GM19395 (cell line): ENCODE measurements around the gene HSPD1.

Experiments
- ATAC-seq: cut with Tn5 transposase; IDR thresholded peaks from one replicate; pipeline ENCODE4 v1.9.1; 2021; ENCODE audit warnings: mild to moderate bottlenecking, moderate library complexity; ENCODE audit not compliant: unreplicated experiment

HSPD1 gene

GRCh38 chr2:197499594-197500502, at the start of gene HSPD1, which contains the start of gene HSPE1:
TSS of gene HSPD1 (minus strand) at chr2:197499840. CDS start at chr2:197498848, 992 bp downstream.
TSS of gene HSPE1 (plus strand) at chr2:197500379. CDS start at chr2:197500437, 58 bp downstream.
- ATAC-seq = peak; percentile 85

- ATAC-seq = no peak
These were observed 48.9 kb upstream of the HSPD1 start for GRCh38 chr2:197548582-197548981.

GRCh38 chr2:197547163-197547900, 47.7 kb upstream of the HSPD1 start:
- no peak for ATAC-seq

GRCh38 chr2:197543206-197543605, 43.6 kb upstream of the HSPD1 start:
- no peak for ATAC-seq

GRCh38 chr2:197539734-197540133, 40.1 kb upstream of the HSPD1 start:
- ATAC-seq = no peak

- ATAC-seq = no peak
These were observed 38.8 kb upstream of the HSPD1 start for GRCh38 chr2:197538412-197538811.

- ATAC-seq = no peak
These were observed 17.5 kb upstream of the HSPD1 start for GRCh38 chr2:197517150-197517549.

- peak; percentile 17 for ATAC-seq
These were observed 16.7 kb upstream of the HSPD1 start for GRCh38 chr2:197516393-197516761.

- peak; percentile 96 for ATAC-seq
These were observed 16.2 kb upstream of the HSPD1 start, which contains the start of gene MOB4 for GRCh38 chr2:197515739-197516392. TSS of gene MOB4 (plus strand) at chr2:197516066. CDS start at chr2:197516087, 21 bp downstream.

GRCh38 chr2:197515315-197515738, 15.7 kb upstream of the HSPD1 start:
- peak; percentile 22 for ATAC-seq

- ATAC-seq = no peak
These were observed 15.1 kb upstream of the HSPD1 start for GRCh38 chr2:197514754-197515153.

- no peak for ATAC-seq
These were observed 14.3 kb upstream of the HSPD1 start for GRCh38 chr2:197513915-197514314.

- no peak for ATAC-seq
These were observed 7.0 kb upstream of the HSPD1 start for GRCh38 chr2:197506658-197507057.

- no peak for ATAC-seq
These were observed 4.9 kb upstream of the HSPD1 start for GRCh38 chr2:197504512-197504911.

GRCh38 chr2:197504000-197504399, 4.4 kb upstream of the HSPD1 start:
- ATAC-seq = no peak

GRCh38 chr2:197502685-197503084, 3.0 kb upstream of the HSPD1 start:
- ATAC-seq = no peak

GRCh38 chr2:197502201-197502600, 2.6 kb upstream of the HSPD1 start:
- ATAC-seq = no peak

- peak; percentile 3 for ATAC-seq
These were observed 977 bp upstream of the HSPD1 start for GRCh38 chr2:197500503-197501131.

GRCh38 chr2:197498937-197499593, 575 bp downstream of the HSPD1 start:
- peak; percentile 24 for ATAC-seq
